ENCODE measurements around the gene STYXL1.

GRCh38 chr7:76031964-76032363 lies 15.8 kb downstream of the STYXL1 start:
- TF ChIP-seq EZH2phosphoT487 (IDR thresholded peaks at IDR 0.05; ENCODE audit: insufficient read depth, low read depth) (no peak), EZH2 (IDR thresholded peaks at IDR 0.05; ENCODE audit: insufficient read depth, poor library complexity, severe bottlenecking) (no peak)

Measured in GM23248 (cell line).